Peyer's patch (tissue), 4 donors: ENCODE data around the gene SLX4. TPM values are rescaled to one million over a fixed set of nuclear protein-coding genes. Genes with fewer than 3 reads are reported as not detected.
A peak's percentile ranks its signal among the peaks of the same experiment; 100 is the strongest.

Experiments used
- DNase-seq, 3 donors: peaks; one replicate each; pipeline ENCODE4 v3.0.0-alpha.2; 2017 to 2019
- H3K27ac ChIP-seq, 4 donors: fragments of 200-600 bp; sonication (generic); one replicate each; pipeline ENCODE4 v1.5.1; 2016 to 2019
- H3K27me3 ChIP-seq, 2 donors: fragments of 200-600 bp; sonication (generic); one replicate each; pipeline ENCODE4 v1.5.1; 2019
- H3K36me3 ChIP-seq, 3 donors: fragments of 200-600 bp; sonication (generic); one replicate each; pipeline ENCODE4 v1.5.1; 2016 to 2019
- H3K4me1 ChIP-seq, 4 donors: fragments of 200-600 bp; sonication (generic); one replicate each; pipeline ENCODE4 v1.5.1; 2016 to 2019
- H3K4me3 ChIP-seq, 4 donors: fragments of 200-600 bp; sonication (generic); 1 replicate in 3 of 4; 2 replicates in 1 of 4; pipeline ENCODE4 v1.5.1; 2016 to 2019; ENCODE audit warnings: mild to moderate bottlenecking in 1 of 4
- H3K9me3 ChIP-seq, 4 donors: fragments of 200-600 bp; sonication (generic); one replicate each; pipeline ENCODE4 v1.5.1; 2016 to 2019; ENCODE audit warnings: mild to moderate bottlenecking in 1 of 4
- POLR2A ChIP-seq, 2 donors: fragments of 450-650 bp; IDR thresholded peaks; one replicate each; pipeline ENCODE4 v1.5.1; 2017; ENCODE audit warnings: antibody characterized with exemption in 2 of 2, mild to moderate bottlenecking in 2 of 2, moderate library complexity in 2 of 2
- total RNA-seq, 4 donors: library from RNA; depleted of rRNA; stranded (reverse); fragments of >200 nt; gene quantifications; one replicate each; pipeline ENCODE4 v1.1.0, GENCODE V29; 2016
- TF ChIP-seq, protein P1 (sequence below), 6 experiments: fragments of 450-650 bp in 4 of 6; fragments of 200-600 bp in 2 of 6; sonication (generic) in 1 of 6; IDR thresholded peaks; one replicate each; pipeline ENCODE4 v1.5.1; 2017 to 2019; ENCODE audit warnings: antibody characterized with exemption in 6 of 6, mild to moderate bottlenecking in 3 of 6, moderate library complexity in 1 of 6

SLX4 gene
- total RNA-seq, 4 donors from 2014 or later = 6.5 to 13.4 (median 12.8) TPM

DNA sequence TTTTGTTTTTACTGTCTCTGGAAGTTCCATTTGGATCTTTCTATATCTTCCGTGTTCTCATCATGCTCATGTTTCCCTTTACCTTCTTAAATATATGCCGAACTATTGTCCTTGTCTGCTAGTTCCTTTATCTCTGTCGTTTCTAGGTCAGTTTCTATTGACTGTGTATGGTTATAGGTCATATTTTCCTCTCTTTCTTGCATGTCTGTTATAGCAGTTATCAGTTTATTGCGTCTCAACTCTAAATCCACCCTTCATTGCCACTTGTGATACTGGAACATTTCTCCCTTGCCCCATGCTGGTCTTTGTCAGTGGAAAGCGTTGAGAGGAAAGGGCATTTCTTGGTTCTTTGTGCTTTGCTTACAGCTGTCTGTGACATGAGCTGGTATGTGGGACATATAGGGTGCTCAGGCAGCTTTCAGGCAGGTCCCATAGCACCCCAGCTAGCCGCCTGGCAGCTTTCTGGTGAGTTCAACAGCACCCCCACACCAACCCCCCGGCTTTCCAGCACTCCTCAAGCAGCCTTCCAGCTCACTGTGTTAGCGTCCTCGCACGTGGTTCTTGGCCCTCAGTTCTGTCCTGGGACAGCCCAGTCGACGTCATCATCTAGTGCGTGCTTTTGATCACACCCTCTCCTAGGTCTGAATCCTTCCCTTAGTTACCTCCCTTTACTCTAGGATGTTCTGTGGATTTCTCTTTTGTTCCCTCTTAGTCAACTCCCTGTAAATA is 27.7 kb upstream of the SLX4 start:
- peak in 1 of 3 donors; percentile 43 for DNase-seq
- H3K9me3 ChIP-seq = no peaks in the 10 kb centered on the region
- peaks cover 0 to 52% (median 3%) of the 10 kb centered on the region in 4 donors for H3K4me1 ChIP-seq
- peaks cover 0 to 8% (median 0%) of the 10 kb centered on the region in 3 donors for H3K36me3 ChIP-seq
- peak overlapping the region in 2 of 4 donors; percentile 60 to 63 for H3K27ac ChIP-seq
- no peaks in the 10 kb centered on the region for H3K27me3 ChIP-seq
- no peak for TF ChIP-seq POLR2A (IDR thresholded peaks at IDR 0.05)
- TF ChIP-seq, protein P1, sequence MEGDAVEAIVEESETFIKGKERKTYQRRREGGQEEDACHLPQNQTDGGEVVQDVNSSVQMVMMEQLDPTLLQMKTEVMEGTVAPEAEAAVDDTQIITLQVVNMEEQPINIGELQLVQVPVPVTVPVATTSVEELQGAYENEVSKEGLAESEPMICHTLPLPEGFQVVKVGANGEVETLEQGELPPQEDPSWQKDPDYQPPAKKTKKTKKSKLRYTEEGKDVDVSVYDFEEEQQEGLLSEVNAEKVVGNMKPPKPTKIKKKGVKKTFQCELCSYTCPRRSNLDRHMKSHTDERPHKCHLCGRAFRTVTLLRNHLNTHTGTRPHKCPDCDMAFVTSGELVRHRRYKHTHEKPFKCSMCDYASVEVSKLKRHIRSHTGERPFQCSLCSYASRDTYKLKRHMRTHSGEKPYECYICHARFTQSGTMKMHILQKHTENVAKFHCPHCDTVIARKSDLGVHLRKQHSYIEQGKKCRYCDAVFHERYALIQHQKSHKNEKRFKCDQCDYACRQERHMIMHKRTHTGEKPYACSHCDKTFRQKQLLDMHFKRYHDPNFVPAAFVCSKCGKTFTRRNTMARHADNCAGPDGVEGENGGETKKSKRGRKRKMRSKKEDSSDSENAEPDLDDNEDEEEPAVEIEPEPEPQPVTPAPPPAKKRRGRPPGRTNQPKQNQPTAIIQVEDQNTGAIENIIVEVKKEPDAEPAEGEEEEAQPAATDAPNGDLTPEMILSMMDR (IDR thresholded peaks at IDR 0.05) = no peak
- no peak overlapping the region for H3K4me3 ChIP-seq

GRCh38 chr16:3637371-3637923 is 26.0 kb upstream of the SLX4 start:
- no peaks in the 10 kb centered on the region for H3K9me3 ChIP-seq
- TF ChIP-seq, protein P1 (IDR thresholded peaks at IDR 0.05) = no peak
- no peak for TF ChIP-seq POLR2A (IDR thresholded peaks at IDR 0.05)
- DNase-seq = peak in 2 of 3 donors; percentile 39 to 78
- H3K4me1 ChIP-seq = peaks cover 0 to 51% (median 2%) of the 10 kb centered on the region in 4 donors
- H3K27me3 ChIP-seq = no peaks in the 10 kb centered on the region
- peak overlapping the region in 1 of 4 donors; percentile 10 for H3K4me3 ChIP-seq
- H3K36me3 ChIP-seq = peaks cover 0 to 8% (median 0%) of the 10 kb centered on the region in 3 donors
- peak overlapping the region; percentile 6 to 71 (median 42) for H3K27ac ChIP-seq

DNA sequence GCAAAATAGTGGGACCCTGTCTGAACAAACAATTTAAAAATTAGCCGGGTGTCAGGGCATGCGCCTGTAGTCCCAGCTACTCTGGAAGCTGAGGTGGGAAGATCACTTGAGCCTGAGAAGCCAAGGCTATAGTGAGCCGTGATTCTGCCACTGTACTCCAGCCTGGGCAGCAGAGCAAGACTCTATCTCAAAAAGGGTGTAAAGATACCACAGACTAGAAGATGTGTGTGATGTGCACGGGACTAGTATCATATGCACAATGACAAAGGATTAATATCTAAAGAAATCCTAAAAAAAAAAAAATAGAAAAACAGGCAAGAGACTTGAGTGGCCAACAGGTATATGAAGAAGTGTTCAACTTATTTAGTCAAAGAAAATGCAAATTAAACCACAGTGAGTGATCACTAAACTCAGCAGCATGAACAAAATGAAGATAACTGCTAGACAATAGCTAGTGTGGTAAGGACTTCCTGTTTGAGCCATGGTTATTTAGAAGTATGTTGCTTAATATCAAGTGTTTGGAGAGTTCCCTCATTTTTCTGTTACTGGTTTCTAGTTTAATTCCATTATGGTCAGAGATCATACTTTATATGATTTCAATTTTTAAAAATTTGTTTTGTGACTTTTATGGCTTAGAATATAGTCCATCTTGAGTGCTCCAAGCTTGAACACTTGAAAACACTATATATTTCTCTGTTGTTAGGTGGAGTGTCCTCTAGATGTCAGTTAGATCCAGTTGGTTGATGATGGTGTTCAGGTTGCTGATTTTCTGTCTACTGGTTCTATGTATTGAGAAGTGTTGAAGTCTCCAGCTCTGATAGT is 14.7 kb upstream of the SLX4 start:
- Histone ChIP-seq H3K27me3 (no peaks in the 10 kb centered on the region), H3K4me1 (peaks cover 0 to 3% (median 0%) of the 10 kb centered on the region in 4 donors), H3K27ac (peak overlapping the region in 2 of 4 donors; percentile 0 to 18), H3K9me3 (no peaks in the 10 kb centered on the region), H3K36me3 (no peaks in the 10 kb centered on the region), H3K4me3 (no peak overlapping the region)
- DNase-seq = peak in 1 of 3 donors; percentile 28
- TF ChIP-seq POLR2A (IDR thresholded peaks at IDR 0.05) = no peak
- TF ChIP-seq, protein P1 (IDR thresholded peaks at IDR 0.05) = peak in 2 of 6 experiments; percentile 34 to 40

- Histone ChIP-seq H3K27me3 (no peaks in the 10 kb centered on the region), H3K4me3 (no peak overlapping the region), H3K36me3 (no peaks in the 10 kb centered on the region), H3K9me3 (no peaks in the 10 kb centered on the region), H3K4me1 (peaks cover 0 to 3% (median 0%) of the 10 kb centered on the region in 4 donors), H3K27ac (no peak overlapping the region)
- TF ChIP-seq, protein P1 (IDR thresholded peaks at IDR 0.05) = no peak
- no peak for TF ChIP-seq POLR2A (IDR thresholded peaks at IDR 0.05)
- DNase-seq = peak in 1 of 3 donors; percentile 10
Observed at GRCh38 chr16:3625331-3625730, 13.9 kb upstream of the SLX4 start.

DNA sequence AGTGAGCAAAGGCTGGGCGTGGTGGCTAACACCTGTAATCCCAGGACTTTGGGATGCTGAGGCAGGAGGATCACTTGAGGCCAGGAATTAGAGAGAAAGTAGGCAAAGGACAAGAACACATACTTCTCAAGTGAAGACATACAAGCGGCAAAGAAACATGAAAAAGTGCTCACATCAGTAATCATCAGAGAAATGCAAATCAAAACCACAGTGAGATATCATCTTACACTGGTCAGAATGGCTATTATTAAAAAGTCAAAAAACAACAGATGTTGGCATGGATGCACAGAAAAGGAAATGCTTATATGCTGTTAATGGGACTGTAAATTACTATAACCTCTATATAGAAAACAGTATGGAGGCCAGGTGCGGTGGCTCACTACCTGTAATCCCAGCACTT is 12.2 kb upstream of the SLX4 start:
- Histone ChIP-seq H3K27ac (no peak overlapping the region), H3K27me3 (no peaks in the 10 kb centered on the region), H3K9me3 (no peaks in the 10 kb centered on the region), H3K4me1 (peaks cover 0 to 3% (median 0%) of the 10 kb centered on the region in 4 donors), H3K4me3 (no peak overlapping the region), H3K36me3 (no peaks in the 10 kb centered on the region)
- no peak for TF ChIP-seq POLR2A (IDR thresholded peaks at IDR 0.05)
- TF ChIP-seq, protein P1 (IDR thresholded peaks at IDR 0.05) = no peak
- peak in 1 of 3 donors; percentile 13 for DNase-seq
